NCI-H446 treated with DMSO at 0.1 percent for 48 hours (cell line): ENCODE data around the gene RGS17.
"Not testable (repeated sequence)": the region's sequence is repeated elsewhere in the genome, so short reads cannot be mapped to it uniquely, and the experiment has no call there.

Experiments
- DNase-seq: peaks from one replicate; lab custom pipeline; 2025; lab: John Stamatoyannopoulos, UW

The RGS17 gene

GRCh38 chr6:153031335-153031955 is 99.6 kb downstream of the RGS17 start:
- no peak for DNase-seq

- DNase-seq, result no peak
Observed at GRCh38 chr6:153028963-153029362, 102.1 kb downstream of the RGS17 start.

GRCh38 chr6:153028286-153028685 is 102.8 kb downstream of the RGS17 start:
- DNase-seq, result no peak

GRCh38 chr6:153027480-153027879 is 103.6 kb downstream of the RGS17 start:
- DNase-seq, result no peak

GRCh38 chr6:153024709-153025017 is 106.4 kb downstream of the RGS17 start:
- DNase-seq, result no peak

- DNase-seq, result peak; percentile 2
Observed at GRCh38 chr6:153023977-153024708, 106.9 kb downstream of the RGS17 start.

GRCh38 chr6:153018355-153018754 is 112.7 kb downstream of the RGS17 start:
- no peak for DNase-seq

- no peak for DNase-seq
Observed at GRCh38 chr6:153016846-153017245, 114.2 kb downstream of the RGS17 start.

- no peak for DNase-seq
Observed at GRCh38 chr6:153015094-153015640, 115.9 kb downstream of the RGS17 start.

- no peak for DNase-seq
Observed at GRCh38 chr6:153013438-153013837, 117.6 kb downstream of the RGS17 start.

- DNase-seq, result no peak
Observed at GRCh38 chr6:153012856-153013255, 118.2 kb downstream of the RGS17 start.

- no peak for DNase-seq
Observed at GRCh38 chr6:153003366-153003690, 127.8 kb downstream of the RGS17 start.

GRCh38 chr6:153002613-153003365 is 128.3 kb downstream of the RGS17 start, which contains the start of gene MTRF1L:
Gene MTRF1L, minus strand, starts transcription at chr6:153002709. Its CDS starts 24 bp downstream, at chr6:153002685.
- peak; percentile 87 for DNase-seq

GRCh38 chr6:153001767-153002612 is 129.1 kb downstream of the RGS17 start:
- no peak for DNase-seq

GRCh38 chr6:153000790-153001189 is 130.3 kb downstream of the RGS17 start:
- DNase-seq, result not testable (repeated sequence)

GRCh38 chr6:153000243-153000642 is 130.8 kb downstream of the RGS17 start:
- DNase-seq, result no peak

- not testable (repeated sequence) for DNase-seq
Observed at GRCh38 chr6:152999538-152999937, 131.5 kb downstream of the RGS17 start.

- no peak for DNase-seq
Observed at GRCh38 chr6:152993847-152994246, 137.2 kb downstream of the RGS17 start.

GRCh38 chr6:152993431-152993830 is 137.7 kb downstream of the RGS17 start:
- DNase-seq, result no peak

- DNase-seq, result no peak
Observed at GRCh38 chr6:152986978-152987377, 144.1 kb downstream of the RGS17 start.

GRCh38 chr6:152985300-152985699 is 145.8 kb downstream of the RGS17 start:
- DNase-seq, result not testable (repeated sequence)

GRCh38 chr6:152984513-152984872 is 146.6 kb downstream of the RGS17 start:
- no peak for DNase-seq
